Measurements from ENCODE around the gene KRT17. TPM values are rescaled to one million over a fixed set of nuclear protein-coding genes. Genes with fewer than 3 reads are reported as not detected.
"Not testable (repeated sequence)": the region's sequence is repeated elsewhere in the genome, so short reads cannot be mapped to it uniquely, and the experiment has no call there.

Gene KRT17
- total and polyA plus RNA-seq, 2 donors (not counting 1 experiment from before 2014, with no cell fraction given), result not detected

DNA sequence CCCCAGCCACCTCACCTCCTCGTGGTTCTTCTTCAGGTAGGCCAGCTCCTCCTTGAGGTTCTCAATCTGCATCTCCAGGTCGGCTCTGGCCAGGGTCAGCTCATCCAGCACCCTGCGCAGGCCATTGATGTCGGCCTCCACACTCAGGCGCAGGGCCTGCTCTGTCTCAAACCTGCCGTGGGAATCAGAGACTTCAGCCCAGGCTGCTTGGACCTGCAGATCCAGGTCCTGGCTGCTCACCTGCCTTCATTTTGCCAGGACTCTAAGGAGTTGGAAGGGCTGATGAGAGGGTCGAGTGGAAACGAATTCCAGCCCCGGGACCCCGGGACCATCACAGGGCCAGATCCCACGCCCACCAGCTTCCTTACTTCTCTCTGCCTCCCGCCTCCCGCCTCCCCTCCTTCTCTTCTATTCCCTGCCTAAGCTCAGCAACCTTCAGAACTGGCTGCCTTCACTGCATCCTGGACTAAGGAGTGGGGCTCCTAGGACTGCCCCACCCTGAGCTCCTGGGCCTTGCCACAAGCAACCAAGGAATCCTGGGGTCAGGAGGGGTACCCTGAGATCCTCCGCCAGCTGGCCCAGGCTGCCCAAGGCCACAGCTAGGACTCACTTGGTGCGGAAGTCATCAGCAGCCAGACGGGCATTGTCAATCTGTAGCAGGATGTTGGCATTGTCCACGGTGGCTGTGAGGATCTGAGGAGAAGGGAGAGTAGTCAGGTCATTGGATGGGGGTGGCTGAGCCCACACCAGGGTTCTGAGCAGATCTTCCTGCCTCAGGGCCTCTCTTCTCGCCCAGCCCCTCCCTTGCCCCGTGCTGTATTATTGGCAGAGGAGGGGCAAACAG lies 1.8 kb downstream of the KRT17 start:
- H3K9me3 Mint-ChIP-seq (ENCODE audit: insufficient read depth); H3K4me1 ChIP-seq (ENCODE audit: control insufficient read depth in 2 of 2, insufficient read depth in 2 of 2, low read length in 2 of 2); CTCF ChIA-PET; H2AFZ ChIP-seq (ENCODE audit: insufficient read depth, low read depth, low read length, poor library complexity, severe bottlenecking); DNase-seq; H4K20me1 ChIP-seq (ENCODE audit: control insufficient read depth, insufficient read depth, low read length, poor library complexity, severe bottlenecking); H3K4me3 Mint-ChIP-seq; H3K4me1 Mint-ChIP-seq; H3K4me3 ChIP-seq (ENCODE audit: control extremely low read depth in 1 of 5, extremely low read depth in 1 of 5, insufficient read depth in 1 of 5, low read depth in 2 of 5, low read length in 4 of 5); H3K27me3 ChIP-seq (replicated peaks in 1 of 4; ENCODE audit: control extremely low read depth in 1 of 4, control insufficient read depth in 3 of 4, insufficient read depth in 4 of 4, low read length in 3 of 4); H3K9me3 ChIP-seq (ENCODE audit: control extremely low read depth in 1 of 3, control insufficient read depth in 2 of 3, insufficient read depth in 1 of 3, low read length in 2 of 3); H3K36me3 ChIP-seq (replicated peaks in 1 of 2; ENCODE audit: control extremely low read depth in 1 of 2, control insufficient read depth in 1 of 2, extremely low read depth in 1 of 2, insufficient read depth in 2 of 2, low read length in 1 of 2); intact Hi-C loops (cut with micrococcal nuclease); H3K79me2 ChIP-seq (ENCODE audit: control insufficient read depth, insufficient read depth, low read length); H3K27ac Mint-ChIP-seq; ATAC-seq (ENCODE audit: low read depth); POLR2A ChIA-PET; H3K27ac ChIP-seq (ENCODE audit: low read length in 2 of 2); H3K4me2 ChIP-seq (replicated peaks; ENCODE audit: low read depth, low read length, poor library complexity, severe bottlenecking); H3K9ac ChIP-seq (ENCODE audit: low read length): not testable (repeated sequence)
- H3K27me3 Mint-ChIP-seq, result peaks cover 27% of the 10 kb centered on the region
- WGBS (ENCODE audit: insufficient coverage), result 87% methylated on average over 15 of the region's 19 CpGs

DNA sequence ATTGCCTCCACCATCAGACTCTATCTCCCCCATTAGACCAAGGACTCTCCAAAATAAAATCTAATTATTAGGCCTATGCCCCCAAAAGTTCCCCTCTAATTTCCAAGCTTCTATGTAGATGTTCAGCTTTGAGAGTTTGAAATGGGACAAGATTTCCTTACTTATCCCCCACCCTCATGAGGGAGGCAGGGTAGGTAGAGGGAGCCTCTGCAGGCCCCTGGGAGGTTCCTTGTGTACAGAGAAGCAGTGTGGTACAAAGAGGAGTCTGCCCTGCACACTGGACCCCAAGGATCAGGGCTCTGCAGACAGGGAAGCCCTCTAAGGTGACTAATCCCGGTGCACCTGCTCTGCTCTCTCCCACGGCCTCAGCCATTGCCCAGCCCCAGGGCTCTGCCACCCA lies 2.5 kb downstream of the KRT17 start:
- Histone ChIP-seq H2AFZ (ENCODE audit: insufficient read depth, low read depth, low read length, poor library complexity, severe bottlenecking) (no peak overlapping the region), H3K27ac (ENCODE audit: low read length in 2 of 2) (no peak overlapping the region), H3K9me3 (ENCODE audit: control extremely low read depth in 1 of 3, control insufficient read depth in 2 of 3, insufficient read depth in 1 of 3, low read length in 2 of 3) (no peaks in the 10 kb centered on the region), H3K79me2 (ENCODE audit: control insufficient read depth, insufficient read depth, low read length) (no peaks in the 10 kb centered on the region), H3K27me3 (replicated peaks in 1 of 4; ENCODE audit: control extremely low read depth in 1 of 4, control insufficient read depth in 3 of 4, insufficient read depth in 4 of 4, low read length in 3 of 4) (no peaks in the 10 kb centered on the region), H3K4me2 (replicated peaks; ENCODE audit: low read depth, low read length, poor library complexity, severe bottlenecking) (no peak overlapping the region), H4K20me1 (ENCODE audit: control insufficient read depth, insufficient read depth, low read length, poor library complexity, severe bottlenecking) (no peaks in the 10 kb centered on the region), H3K9ac (ENCODE audit: low read length) (no peak overlapping the region), H3K36me3 (replicated peaks in 1 of 2; ENCODE audit: control extremely low read depth in 1 of 2, control insufficient read depth in 1 of 2, extremely low read depth in 1 of 2, insufficient read depth in 2 of 2, low read length in 1 of 2) (no peaks in the 10 kb centered on the region), H3K4me3 (ENCODE audit: control extremely low read depth in 1 of 5, extremely low read depth in 1 of 5, insufficient read depth in 1 of 5, low read depth in 2 of 5, low read length in 4 of 5) (no peak overlapping the region), H3K4me1 (ENCODE audit: control insufficient read depth in 2 of 2, insufficient read depth in 2 of 2, low read length in 2 of 2) (no peaks in the 10 kb centered on the region)
- ChIA-PET CTCF (no interaction called here), POLR2A (no interaction called here)
- no peak for TF ChIP-seq EZH2 (IDR thresholded peaks at IDR 0.05; ENCODE audit: borderline replicate concordance, insufficient read depth, low read depth, low read length, poor library complexity, severe bottlenecking)
- TF ChIP-seq, protein P1, sequence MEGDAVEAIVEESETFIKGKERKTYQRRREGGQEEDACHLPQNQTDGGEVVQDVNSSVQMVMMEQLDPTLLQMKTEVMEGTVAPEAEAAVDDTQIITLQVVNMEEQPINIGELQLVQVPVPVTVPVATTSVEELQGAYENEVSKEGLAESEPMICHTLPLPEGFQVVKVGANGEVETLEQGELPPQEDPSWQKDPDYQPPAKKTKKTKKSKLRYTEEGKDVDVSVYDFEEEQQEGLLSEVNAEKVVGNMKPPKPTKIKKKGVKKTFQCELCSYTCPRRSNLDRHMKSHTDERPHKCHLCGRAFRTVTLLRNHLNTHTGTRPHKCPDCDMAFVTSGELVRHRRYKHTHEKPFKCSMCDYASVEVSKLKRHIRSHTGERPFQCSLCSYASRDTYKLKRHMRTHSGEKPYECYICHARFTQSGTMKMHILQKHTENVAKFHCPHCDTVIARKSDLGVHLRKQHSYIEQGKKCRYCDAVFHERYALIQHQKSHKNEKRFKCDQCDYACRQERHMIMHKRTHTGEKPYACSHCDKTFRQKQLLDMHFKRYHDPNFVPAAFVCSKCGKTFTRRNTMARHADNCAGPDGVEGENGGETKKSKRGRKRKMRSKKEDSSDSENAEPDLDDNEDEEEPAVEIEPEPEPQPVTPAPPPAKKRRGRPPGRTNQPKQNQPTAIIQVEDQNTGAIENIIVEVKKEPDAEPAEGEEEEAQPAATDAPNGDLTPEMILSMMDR (IDR thresholded peaks at IDR 0.05), result no peak
- Mint-ChIP-seq H3K27me3 (peaks cover 20% of the 10 kb centered on the region), H3K4me1 (no peaks in the 10 kb centered on the region), H3K9me3 (ENCODE audit: insufficient read depth) (no peaks in the 10 kb centered on the region), H3K4me3 (no peak overlapping the region), H3K27ac (no peak overlapping the region)
- intact Hi-C loops (cut with micrococcal nuclease), result no loop called here
- DNase-seq, result no peak
- WGBS (ENCODE audit: insufficient coverage), result 85% methylated on average over 2 of the region's 2 CpGs
- ATAC-seq (ENCODE audit: low read depth), result no peak

DNA sequence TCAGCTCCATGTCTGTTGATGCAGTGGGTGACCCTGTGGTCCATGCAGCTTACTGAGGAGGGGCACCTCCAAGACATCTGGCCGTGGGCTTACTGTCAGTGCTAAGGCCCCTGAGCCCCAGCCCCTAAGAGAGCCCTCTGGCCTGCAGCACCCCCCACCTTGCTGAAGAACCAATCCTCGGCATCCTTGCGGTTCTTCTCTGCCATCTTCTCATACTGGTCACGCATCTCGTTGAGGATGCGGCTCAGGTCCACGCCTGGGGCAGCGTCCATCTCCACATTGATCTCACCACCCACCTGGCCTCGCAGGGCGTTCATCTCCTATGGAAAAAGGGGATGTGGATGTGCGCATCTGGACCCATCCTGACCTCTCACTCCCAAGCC lies 2.9 kb downstream of the KRT17 start:
- POLR2A ChIA-PET, result not testable (repeated sequence)

More for the DNA sequence above, 2.9 kb downstream of the KRT17 start:
- H3K9ac ChIP-seq (ENCODE audit: low read length); H3K79me2 ChIP-seq (ENCODE audit: control insufficient read depth, insufficient read depth, low read length); H3K4me3 Mint-ChIP-seq; H4K20me1 ChIP-seq (ENCODE audit: control insufficient read depth, insufficient read depth, low read length, poor library complexity, severe bottlenecking); H3K4me1 Mint-ChIP-seq; H2AFZ ChIP-seq (ENCODE audit: insufficient read depth, low read depth, low read length, poor library complexity, severe bottlenecking); H3K9me3 Mint-ChIP-seq (ENCODE audit: insufficient read depth); H3K4me1 ChIP-seq (ENCODE audit: control insufficient read depth in 2 of 2, insufficient read depth in 2 of 2, low read length in 2 of 2); intact Hi-C loops (cut with micrococcal nuclease); H3K27ac Mint-ChIP-seq; H3K4me2 ChIP-seq (replicated peaks; ENCODE audit: low read depth, low read length, poor library complexity, severe bottlenecking); H3K9me3 ChIP-seq (ENCODE audit: control extremely low read depth in 1 of 3, control insufficient read depth in 2 of 3, insufficient read depth in 1 of 3, low read length in 2 of 3); H3K4me3 ChIP-seq (ENCODE audit: control extremely low read depth in 1 of 5, extremely low read depth in 1 of 5, insufficient read depth in 1 of 5, low read depth in 2 of 5, low read length in 4 of 5); H3K27me3 ChIP-seq (replicated peaks in 1 of 4; ENCODE audit: control extremely low read depth in 1 of 4, control insufficient read depth in 3 of 4, insufficient read depth in 4 of 4, low read length in 3 of 4); ATAC-seq (ENCODE audit: low read depth); H3K36me3 ChIP-seq (replicated peaks in 1 of 2; ENCODE audit: control extremely low read depth in 1 of 2, control insufficient read depth in 1 of 2, extremely low read depth in 1 of 2, insufficient read depth in 2 of 2, low read length in 1 of 2); DNase-seq; H3K27ac ChIP-seq (ENCODE audit: low read length in 2 of 2): not testable (repeated sequence)
- CTCF ChIA-PET, result interaction anchor here (2.0 kb wide), 1 partner anchor 72 kb away, joined by 4 read pairs; no protein-coding TSS in a partner anchor
- WGBS (ENCODE audit: insufficient coverage), result 96% methylated on average over 6 of the region's 11 CpGs
- peaks cover 19% of the 10 kb centered on the region for H3K27me3 Mint-ChIP-seq
